ENCODE measurements around the gene PRRC2B. TPM values are rescaled to one million over a fixed set of nuclear protein-coding genes. Genes with fewer than 3 reads are reported as not detected.
"Not testable (repeated sequence)": the region's sequence is repeated elsewhere in the genome, so short reads cannot be mapped to it uniquely, and the experiment has no call there.

PRRC2B gene
- polyA plus RNA-seq, 3 donors, result 163 to 247 (median 183) TPM

DNA sequence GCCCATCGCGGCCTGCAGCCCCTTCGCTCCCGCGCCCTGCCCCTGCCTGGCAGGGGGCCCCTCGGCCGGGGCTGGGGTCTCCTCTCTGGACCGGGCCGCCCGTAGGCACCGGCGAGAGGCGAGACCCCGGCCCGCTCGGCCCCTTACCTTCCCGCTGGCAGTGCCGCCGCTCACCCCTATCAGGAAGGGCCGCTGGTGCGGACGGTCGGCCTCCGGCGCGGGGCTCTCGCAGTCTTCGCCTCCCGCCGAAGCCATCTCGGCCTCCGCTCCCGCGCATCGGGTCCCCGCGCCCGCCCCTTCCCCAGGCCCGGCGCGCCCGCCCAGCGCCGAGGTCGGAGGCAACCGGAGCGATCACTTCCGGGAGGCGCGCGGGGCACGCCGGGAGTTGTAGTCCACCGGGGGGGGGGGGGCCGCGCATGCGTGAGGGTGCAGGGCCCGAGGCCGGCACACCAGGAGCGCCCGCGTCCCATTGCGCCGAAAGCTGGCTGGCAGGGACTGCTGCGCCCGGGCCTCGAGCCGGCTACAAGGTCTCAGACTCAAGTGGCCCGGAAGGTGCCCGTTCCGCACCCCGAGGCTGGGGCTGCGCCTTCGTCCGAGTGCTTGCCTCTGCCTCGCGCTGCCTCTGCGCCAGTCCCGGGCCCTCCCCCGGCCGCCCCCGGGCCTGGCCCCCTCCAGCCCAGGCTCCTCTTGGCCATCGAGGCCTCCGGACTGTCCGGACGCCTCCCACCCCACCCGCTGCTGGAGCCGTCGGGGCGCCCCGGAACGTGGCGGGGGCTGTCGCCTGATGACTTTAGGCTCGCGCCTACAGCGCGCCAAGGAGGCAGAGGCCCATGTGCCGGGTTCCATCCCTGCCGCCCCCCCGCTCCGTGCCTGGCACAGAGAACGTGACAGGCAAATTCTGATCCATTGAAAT, 137.3 kb downstream of the PRRC2B start, which contains the start of gene UCK1:
Gene UCK1, minus strand, starts transcription at position 344 of the 913 bp plus-strand sequence. Its CDS starts 89 bp downstream, at position 255.
- peak; percentile 86 for DNase-seq

DNA sequence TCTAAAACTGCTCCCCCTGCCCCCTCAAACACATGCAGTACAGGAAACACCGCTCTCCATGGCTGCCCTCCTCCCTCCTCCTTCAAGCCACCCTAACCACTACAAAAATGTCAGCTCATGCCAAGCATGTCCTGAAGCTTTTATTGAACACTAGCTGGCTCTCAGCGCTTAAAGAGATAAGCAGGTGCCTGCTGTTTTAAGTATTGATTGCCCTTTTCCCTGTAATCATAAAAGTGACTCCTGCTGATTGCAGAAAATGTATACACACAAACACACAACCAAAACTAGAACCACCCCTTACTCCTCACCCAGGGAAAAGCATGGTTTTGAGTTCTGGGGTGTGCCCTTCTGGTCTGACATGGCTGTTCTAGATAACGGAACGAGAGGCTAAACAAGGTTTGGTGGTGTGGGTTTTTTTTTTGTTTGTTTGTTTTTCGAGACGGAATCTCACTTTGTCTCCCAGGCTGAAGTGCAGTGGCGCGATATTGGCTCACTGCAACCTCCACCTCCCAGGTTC, 140.9 kb downstream of the PRRC2B start:
- no peak for DNase-seq

DNA sequence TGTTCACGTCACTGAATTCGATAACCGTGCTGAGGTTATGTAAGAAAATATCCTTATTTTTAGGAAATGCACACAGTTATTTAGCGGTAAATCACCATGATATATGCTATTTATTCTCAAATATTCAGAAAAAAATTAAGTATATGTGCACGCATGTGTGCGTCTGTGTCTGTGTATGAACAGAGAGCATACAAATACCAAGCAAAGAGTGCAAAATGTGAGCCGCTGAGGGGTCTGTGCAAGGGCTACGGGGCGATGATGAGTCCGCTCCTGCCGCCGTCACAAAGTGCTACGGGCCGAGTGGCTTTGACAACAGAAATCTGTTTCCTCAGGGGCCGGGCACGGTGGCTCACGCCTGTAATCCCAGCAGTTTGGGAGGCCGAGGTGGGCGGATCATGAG, 144.1 kb downstream of the PRRC2B start:
- no peak for DNase-seq

DNA sequence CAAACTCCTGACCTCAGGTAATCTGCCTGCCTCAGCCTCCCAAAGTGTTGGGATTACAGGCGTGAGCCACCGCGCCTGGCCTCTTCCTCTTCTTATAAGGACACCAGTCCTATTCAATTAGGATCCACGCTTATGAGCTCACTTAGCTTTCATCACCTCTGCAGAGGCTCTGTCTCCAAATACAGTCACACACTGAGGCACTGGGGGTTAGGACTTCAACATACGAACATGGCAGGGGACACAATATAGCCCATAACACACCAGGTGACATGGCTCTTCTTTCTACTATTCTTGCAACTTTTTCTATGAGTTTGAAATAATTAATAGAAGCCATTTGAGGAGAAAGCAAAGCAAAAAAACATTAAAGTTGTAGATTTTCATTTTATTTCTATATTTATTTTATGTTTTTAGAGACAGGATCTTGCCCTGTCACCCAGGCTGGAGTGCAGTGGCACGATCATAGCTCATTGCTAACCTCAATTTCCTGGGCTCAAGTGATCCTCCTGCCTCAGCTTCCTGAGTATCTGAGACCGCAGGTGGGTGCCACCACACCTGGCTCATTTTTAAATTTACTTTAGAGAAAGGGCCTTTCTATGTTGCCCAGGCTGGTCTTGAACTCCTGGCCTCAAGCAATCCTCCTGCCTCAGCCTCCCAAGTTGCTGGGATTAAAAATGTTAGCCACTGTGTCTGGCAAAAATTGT, 145.5 kb downstream of the PRRC2B start:
- no peak for DNase-seq

DNA sequence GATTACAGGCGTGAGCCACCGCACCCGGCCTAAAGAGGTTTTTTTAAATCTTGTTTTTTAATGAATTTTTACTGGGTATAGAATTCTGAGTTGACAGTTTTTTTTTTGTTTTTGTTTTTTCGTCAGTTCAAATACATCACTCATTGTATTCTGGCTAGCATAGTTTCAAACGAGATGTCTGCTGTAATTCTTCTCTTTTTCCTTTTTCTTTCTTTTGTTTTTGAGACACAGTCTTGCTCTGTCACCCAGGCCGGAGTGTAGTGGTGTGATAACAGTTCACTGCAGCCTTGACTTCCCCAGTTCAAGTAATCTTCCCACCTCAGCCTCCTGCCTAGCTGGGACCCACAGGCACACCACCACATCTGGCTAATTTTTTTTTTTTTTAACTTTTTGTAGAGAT, 149.3 kb downstream of the PRRC2B start:
- DNase-seq, result no peak

DNA sequence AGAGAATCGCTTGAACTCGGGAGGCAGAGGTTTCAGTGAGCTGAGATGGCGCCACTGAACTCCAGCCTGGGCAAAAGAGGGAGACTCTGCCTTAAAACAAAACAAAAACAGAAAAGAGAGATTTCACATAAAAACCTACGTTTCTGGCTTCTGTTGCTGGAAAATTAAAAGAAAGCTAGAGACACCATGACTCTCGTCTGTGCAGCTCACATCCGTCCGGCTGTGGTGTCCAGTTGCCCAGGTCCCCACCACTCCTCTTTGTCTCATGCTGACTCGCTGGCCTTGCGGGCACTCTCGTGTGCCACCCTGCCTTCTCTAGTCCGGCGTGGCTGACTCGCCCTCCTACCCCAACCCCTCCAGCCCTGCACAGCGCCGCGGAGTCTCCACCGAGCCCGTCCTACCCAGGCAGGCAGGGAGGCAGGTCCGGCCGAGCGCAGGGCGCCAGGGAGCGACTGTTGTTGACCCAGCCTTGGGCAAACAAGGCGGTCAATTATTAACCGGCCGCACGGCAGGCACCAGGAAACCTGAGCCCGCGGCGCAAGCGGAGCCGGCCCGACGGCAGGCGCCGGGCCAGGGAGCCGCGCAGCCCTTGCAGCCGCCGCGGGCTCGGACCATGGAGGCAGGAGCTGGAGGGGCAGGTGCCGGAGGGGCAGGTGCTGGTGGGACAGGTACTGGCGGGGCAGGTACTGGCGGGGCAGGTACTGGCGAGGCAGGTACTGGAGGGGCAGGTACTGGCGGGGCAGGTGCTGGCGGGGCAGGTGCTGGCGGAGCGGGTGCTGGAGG, 151.3 kb downstream of the PRRC2B start, which contains the start of gene PRRT1B:
Gene PRRT1B, plus strand, starts transcription at position 521 of the 783 bp plus-strand sequence. Its CDS starts 93 bp downstream, at position 614.
- peak; percentile 82 for DNase-seq

DNA sequence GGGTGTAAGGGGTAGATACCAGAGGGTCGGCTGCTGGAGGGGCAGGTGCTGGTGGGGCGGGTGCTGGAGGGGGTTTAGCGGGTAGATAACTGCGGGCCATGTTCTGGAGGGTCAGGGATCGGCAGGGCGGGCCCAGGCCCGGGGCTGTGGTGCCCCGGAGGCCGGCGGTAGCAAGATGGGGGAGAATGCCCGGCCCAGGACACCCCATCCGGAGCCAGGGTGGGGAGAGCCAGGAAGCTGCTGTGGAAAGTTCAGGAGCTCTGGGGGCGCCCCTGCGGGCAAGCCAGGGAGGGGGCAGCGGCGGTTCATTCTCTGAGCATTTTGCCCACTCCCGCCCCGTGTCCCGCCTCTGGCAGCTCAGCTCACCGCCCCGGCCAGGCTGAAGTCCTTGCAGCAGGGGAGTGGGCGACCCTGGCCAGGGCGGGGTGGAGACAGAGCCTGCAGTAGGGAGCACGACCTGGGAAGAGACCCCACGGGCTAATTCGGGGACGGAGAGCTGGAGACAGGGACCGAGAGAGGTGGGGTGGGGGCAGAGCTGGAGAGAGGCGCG, 152.0 kb downstream of the PRRC2B start:
- no peak for DNase-seq

DNA sequence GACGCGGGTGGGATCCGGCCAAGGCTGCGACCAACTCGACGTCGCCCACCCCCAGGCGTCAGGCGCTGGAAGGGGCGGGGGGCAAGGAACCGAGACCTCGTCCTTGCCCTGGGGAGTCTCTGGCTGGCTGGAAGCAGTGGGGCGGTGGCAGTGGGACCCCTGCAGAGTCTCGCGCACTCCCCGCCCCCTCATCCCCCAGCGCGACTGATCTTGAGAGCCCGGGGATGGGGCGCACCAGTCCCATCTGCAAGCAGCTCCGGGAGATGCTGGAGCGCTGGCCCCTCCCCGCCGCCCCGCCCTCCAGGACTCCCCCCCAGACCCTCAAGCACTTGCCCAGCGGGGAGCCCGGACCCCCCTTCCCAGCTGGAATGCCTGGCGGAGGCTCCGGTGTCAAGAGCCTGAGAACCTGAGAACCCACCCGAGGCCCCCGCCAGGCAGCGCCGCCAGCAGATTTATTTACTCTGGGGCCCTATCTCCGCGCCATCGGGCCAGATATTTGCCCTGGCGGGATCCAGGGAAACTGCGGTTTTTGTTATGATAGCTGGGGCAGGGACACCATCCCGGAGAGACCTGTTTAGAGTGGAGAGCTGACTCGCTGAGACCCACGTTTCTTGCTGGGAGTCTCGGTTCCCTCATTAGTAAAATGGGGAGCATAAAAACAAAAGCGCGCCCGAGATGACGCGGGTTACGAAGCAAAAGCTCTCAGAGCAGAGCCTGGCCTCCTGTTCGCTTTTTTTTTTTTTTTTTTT, 152.6 kb downstream of the PRRC2B start:
- DNase-seq, result peak; percentile 80

DNA sequence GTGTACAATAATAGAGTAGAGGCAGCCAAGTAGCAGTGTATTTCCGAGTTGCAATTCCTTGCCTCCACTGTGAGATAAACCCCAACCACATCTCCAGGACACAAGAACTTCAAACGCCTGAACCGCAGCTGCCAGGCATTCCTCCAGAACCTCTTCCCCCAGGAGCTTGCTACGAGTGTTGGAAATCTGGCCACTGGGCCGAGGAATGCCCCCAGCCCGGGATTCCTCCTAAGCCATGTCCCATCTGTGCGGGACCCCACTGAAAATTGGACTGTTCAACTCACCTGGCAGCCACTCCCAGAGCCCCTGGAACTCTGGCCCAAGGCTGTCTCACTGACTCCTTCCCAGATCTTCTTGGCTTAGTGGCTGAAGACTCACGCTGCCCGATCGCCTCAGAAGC, 155.3 kb downstream of the PRRC2B start:
- DNase-seq, result not testable (repeated sequence)

Other genes with a start within 250 kb of the PRRC2B start
- gene FAM78A, start 117.6 kb upstream of the PRRC2B start, polyA plus RNA-seq (ENCODE audit: insufficient read length in 3 of 3), result 1 to 10 TPM; 2.6 to 3.7 (median 3.6) TPM
- gene PLPP7, start 104.4 kb upstream of the PRRC2B start, polyA plus RNA-seq (ENCODE audit: insufficient read length in 3 of 3), result 1 to 10 TPM; 2.2 to 2.4 (median 2.4) TPM
- 10 to 100 TPM; 36.9 to 50.9 (median 50.0) TPM for gene POMT1, start 108.8 kb downstream of the PRRC2B start, polyA plus RNA-seq (ENCODE audit: insufficient read length in 3 of 3)
- gene UCK1, start 137.2 kb downstream of the PRRC2B start, polyA plus RNA-seq (ENCODE audit: insufficient read length in 3 of 3), result 10 to 100 TPM; 43.6 to 44.2 (median 43.8) TPM
- 1 to 10 TPM in 2 of 3 donors, under 1 TPM in 1; 0.90 to 1.5 (median 1.5) TPM for gene PRRT1B, start 151.4 kb downstream of the PRRC2B start, polyA plus RNA-seq (ENCODE audit: insufficient read length in 3 of 3)

Data from renal pelvis (tissue), 4 donors.